GM21786 (cell line): Measurements from ENCODE around the gene ANKRD45.
"Not testable (repeated sequence)": the region's sequence is repeated elsewhere in the genome, so short reads cannot be mapped to it uniquely, and the experiment has no call there.

Source experiments
- ATAC-seq: cut with Tn5 transposase; IDR thresholded peaks from one replicate; pipeline ENCODE4 v1.9.1; 2021; ENCODE audit not compliant: unreplicated experiment

ANKRD45 gene

GRCh38 chr1:173646656-173647055 is 23.0 kb downstream of the ANKRD45 start:
- no peak for ATAC-seq

- not testable (repeated sequence) for ATAC-seq
These were observed 27.1 kb downstream of the ANKRD45 start for GRCh38 chr1:173642450-173643139.

GRCh38 chr1:173639102-173639501 is 30.5 kb downstream of the ANKRD45 start:
- ATAC-seq, result no peak

- ATAC-seq, result no peak
These were observed 31.3 kb downstream of the ANKRD45 start for GRCh38 chr1:173638043-173639021.

GRCh38 chr1:173637236-173638042 is 32.2 kb downstream of the ANKRD45 start:
- not testable (repeated sequence) for ATAC-seq

GRCh38 chr1:173635116-173635515 is 34.5 kb downstream of the ANKRD45 start, which contains the start of gene TEX50:
Gene TEX50 (plus strand): TSS chr1:173635338. CDS start chr1:173635522, 184 bp downstream.
- no peak for ATAC-seq

- ATAC-seq, result no peak
These were observed 40.8 kb downstream of the ANKRD45 start for GRCh38 chr1:173628888-173629287.

GRCh38 chr1:173627269-173627668 is 42.4 kb downstream of the ANKRD45 start:
- no peak for ATAC-seq

- no peak for ATAC-seq
These were observed 52.8 kb downstream of the ANKRD45 start for GRCh38 chr1:173616859-173617258.

GRCh38 chr1:173613086-173613485 is 56.6 kb downstream of the ANKRD45 start:
- ATAC-seq, result not testable (repeated sequence)

GRCh38 chr1:173608503-173609216 is 61.0 kb downstream of the ANKRD45 start:
- no peak for ATAC-seq

GRCh38 chr1:173603056-173603591 is 66.5 kb downstream of the ANKRD45 start, which contains the start of gene SLC9C2:
Gene SLC9C2 (minus strand): TSS chr1:173603072. CDS start chr1:173601776, 1,296 bp downstream.
- no peak for ATAC-seq

- peak; percentile 70 for ATAC-seq
These were observed 68.1 kb downstream of the ANKRD45 start for GRCh38 chr1:173601588-173601987.

GRCh38 chr1:173596097-173596825 is 73.4 kb downstream of the ANKRD45 start:
- ATAC-seq, result no peak

- not testable (repeated sequence) for ATAC-seq
These were observed 78.5 kb downstream of the ANKRD45 start for GRCh38 chr1:173591138-173591537.

GRCh38 chr1:173590557-173590956 is 79.1 kb downstream of the ANKRD45 start:
- no peak for ATAC-seq

- ATAC-seq, result no peak
These were observed 88.1 kb downstream of the ANKRD45 start for GRCh38 chr1:173581383-173582079.

GRCh38 chr1:173580658-173581057 is 89.0 kb downstream of the ANKRD45 start:
- ATAC-seq, result no peak

GRCh38 chr1:173580071-173580470 is 89.6 kb downstream of the ANKRD45 start:
- ATAC-seq, result no peak
